ENCODE measurements around the gene ESRRA. TPM values are rescaled to one million over a fixed set of nuclear protein-coding genes. Genes with fewer than 3 reads are reported as not detected.

ESRRA gene
- total and polyA plus RNA-seq, 9 of the 15 experiments (the other 6 are each of a cell fraction or from before 2014, with no cell fraction given): 0.27 to 89.7 (median 23.7) TPM

- peak; percentile 30 for TF ChIP-seq HMGN3 (IDR thresholded peaks at IDR 0.05; ENCODE audit: borderline replicate concordance, extremely low read depth, insufficient read length, low read depth, low read length)
- peak; percentile 73 for TF ChIP-seq POLR2G (IDR thresholded peaks at IDR 0.05; ENCODE audit: low read depth, low read length)
- TF ChIP-seq SMARCA4 (IDR thresholded peaks at IDR 0.05): no peak
- no peak for TF ChIP-seq RUNX1 (IDR thresholded peaks at IDR 0.05; ENCODE audit: low read depth)
- no peak for TF ChIP-seq KLF1 (tag; IDR thresholded peaks at IDR 0.05)
- TF ChIP-seq, protein P1, sequence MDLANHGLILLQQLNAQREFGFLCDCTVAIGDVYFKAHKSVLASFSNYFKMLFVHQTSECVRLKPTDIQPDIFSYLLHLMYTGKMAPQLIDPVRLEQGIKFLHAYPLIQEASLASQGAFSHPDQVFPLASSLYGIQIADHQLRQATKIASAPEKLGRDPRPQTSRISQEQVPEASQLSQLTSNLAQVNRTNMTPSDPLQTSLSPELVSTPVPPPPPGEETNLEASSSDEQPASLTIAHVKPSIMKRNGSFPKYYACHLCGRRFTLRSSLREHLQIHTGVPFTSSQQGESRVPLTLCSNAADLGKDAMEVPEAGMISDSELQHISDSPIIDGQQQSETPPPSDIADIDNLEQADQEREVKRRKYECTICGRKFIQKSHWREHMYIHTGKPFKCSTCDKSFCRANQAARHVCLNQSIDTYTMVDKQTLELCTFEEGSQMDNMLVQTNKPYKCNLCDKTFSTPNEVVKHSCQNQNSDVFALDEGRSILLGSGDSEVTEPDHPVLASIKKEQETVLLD (IDR thresholded peaks at IDR 0.05): no peak
- no peak for TF ChIP-seq MAFK (IDR thresholded peaks at IDR 0.05; ENCODE audit: low read length)
- TF ChIP-seq RBFOX2 (IDR thresholded peaks at IDR 0.05; ENCODE audit: low read depth, low read length): peak; percentile 29; the same call in 1 of the 2 replicates
- TF ChIP-seq NFE2L1 (tag; IDR thresholded peaks at IDR 0.05; ENCODE audit: borderline replicate concordance, low read depth): no peak
- no peak for TF ChIP-seq PRMT5 (CRISPR knock-in tag; IDR thresholded peaks at IDR 0.05)
- TF ChIP-seq, protein P2, sequence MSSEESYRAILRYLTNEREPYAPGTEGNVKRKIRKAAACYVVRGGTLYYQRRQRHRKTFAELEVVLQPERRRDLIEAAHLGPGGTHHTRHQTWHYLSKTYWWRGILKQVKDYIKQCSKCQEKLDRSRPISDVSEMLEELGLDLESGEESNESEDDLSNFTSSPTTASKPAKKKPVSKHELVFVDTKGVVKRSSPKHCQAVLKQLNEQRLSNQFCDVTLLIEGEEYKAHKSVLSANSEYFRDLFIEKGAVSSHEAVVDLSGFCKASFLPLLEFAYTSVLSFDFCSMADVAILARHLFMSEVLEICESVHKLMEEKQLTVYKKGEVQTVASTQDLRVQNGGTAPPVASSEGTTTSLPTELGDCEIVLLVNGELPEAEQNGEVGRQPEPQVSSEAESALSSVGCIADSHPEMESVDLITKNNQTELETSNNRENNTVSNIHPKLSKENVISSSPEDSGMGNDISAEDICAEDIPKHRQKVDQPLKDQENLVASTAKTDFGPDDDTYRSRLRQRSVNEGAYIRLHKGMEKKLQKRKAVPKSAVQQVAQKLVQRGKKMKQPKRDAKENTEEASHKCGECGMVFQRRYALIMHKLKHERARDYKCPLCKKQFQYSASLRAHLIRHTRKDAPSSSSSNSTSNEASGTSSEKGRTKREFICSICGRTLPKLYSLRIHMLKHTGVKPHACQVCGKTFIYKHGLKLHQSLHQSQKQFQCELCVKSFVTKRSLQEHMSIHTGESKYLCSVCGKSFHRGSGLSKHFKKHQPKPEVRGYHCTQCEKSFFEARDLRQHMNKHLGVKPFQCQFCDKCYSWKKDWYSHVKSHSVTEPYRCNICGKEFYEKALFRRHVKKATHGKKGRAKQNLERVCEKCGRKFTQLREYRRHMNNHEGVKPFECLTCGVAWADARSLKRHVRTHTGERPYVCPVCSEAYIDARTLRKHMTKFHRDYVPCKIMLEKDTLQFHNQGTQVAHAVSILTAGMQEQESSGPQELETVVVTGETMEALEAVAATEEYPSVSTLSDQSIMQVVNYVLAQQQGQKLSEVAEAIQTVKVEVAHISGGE (CRISPR knock-in tag; IDR thresholded peaks at IDR 0.05): no peak
Observed at GRCh38 chr11:64313491-64314145, 8.3 kb downstream of the ESRRA start (continued).
